Activated T-cell treated with anti-CD3 and anti-CD28 coated beads, Interleukin-2, amount 50 U/mL, for 24 hours (primary cell): ENCODE results near the gene CTAGE9.
"Not testable (repeated sequence)": the region's sequence is repeated elsewhere in the genome, so short reads cannot be mapped to it uniquely, and the experiment has no call there.

ENCODE experiments used
- DNase-seq: peaks from one replicate; pipeline ENCODE4 v3.0.0-alpha.2; 2020
- H3K27ac Mint-ChIP-seq: 2 replicates; pipeline ENCODE4 v1.8.0; 2020; ENCODE audit warnings: mild to moderate bottlenecking, mixed read lengths
- H3K27me3 Mint-ChIP-seq: 2 replicates; pipeline ENCODE4 v1.8.0; 2020; ENCODE audit warnings: mixed read lengths
- H3K36me3 Mint-ChIP-seq: 2 replicates; pipeline ENCODE4 v1.8.0; 2020; ENCODE audit warnings: low read depth, mixed read lengths
- H3K4me1 Mint-ChIP-seq: 2 replicates; pipeline ENCODE4 v1.8.0; 2020; ENCODE audit warnings: low read depth, mixed read lengths
- H3K4me3 Mint-ChIP-seq: 2 replicates; pipeline ENCODE4 v1.8.0; 2020; ENCODE audit warnings: mild to moderate bottlenecking, moderate library complexity, mixed read lengths
- H3K9me3 Mint-ChIP-seq: 2 replicates; pipeline ENCODE4 v1.8.0; 2020; ENCODE audit warnings: mixed read lengths

Gene CTAGE9

DNA sequence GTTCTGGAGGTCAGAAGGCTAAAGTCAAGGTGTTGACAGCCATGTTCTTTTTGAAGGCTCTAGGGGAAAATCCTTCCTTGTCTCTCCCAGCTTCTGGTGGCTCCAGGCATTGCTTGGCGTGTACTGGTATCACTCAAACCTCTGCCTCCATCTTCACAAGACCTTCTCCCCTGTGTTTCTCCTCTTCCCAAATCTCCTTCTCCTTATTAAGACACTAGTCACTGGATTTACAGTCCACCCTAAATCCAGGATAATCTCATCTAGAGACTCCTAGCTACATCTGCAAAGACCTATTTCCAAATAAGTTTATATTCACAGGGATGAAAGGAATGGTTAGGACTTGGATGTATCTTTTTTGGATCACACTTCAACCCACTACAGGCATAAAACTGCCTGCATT is 26.0 kb upstream of the CTAGE9 start:
- no peak for DNase-seq
- H3K4me1 Mint-ChIP-seq: no peaks in the 10 kb centered on the region
- no peak overlapping the region for H3K27ac Mint-ChIP-seq
- H3K4me3 Mint-ChIP-seq: no peak overlapping the region
- no peaks in the 10 kb centered on the region for H3K27me3 Mint-ChIP-seq
- H3K36me3 Mint-ChIP-seq: no peaks in the 10 kb centered on the region
- H3K9me3 Mint-ChIP-seq: no peaks in the 10 kb centered on the region

DNA sequence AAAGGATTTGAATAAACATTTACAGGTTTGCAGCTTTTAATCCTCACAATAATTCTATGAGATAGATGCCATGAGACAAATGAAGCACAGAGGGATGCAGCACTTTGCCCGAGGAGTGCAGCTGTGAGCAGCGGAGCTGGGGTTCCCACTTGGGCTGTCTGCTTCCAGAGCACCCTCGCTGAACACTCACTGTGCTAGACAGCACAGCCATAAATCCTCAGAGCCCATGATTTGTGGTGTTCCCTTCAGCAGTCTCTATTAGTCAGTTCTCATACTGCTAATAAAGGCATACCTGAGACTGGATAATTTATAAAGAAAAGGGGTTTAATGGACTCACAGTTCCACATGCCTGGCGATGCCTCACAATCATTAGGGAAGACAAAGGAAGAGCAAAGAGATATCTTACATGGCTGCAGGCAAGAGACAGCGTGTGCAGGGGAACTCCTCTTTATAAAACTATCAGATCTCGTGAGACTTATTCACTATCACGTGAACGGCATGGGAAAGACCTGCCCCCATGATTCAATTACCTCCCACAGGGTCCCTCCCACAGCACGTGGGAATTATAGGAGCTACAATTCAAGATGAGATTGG is 25.3 kb upstream of the CTAGE9 start:
- Mint-ChIP-seq H3K9me3 (no peaks in the 10 kb centered on the region), H3K4me1 (no peaks in the 10 kb centered on the region), H3K4me3 (no peak overlapping the region), H3K27ac (no peak overlapping the region), H3K27me3 (peaks cover under 1% of the 10 kb centered on the region), H3K36me3 (no peaks in the 10 kb centered on the region)
- no peak for DNase-seq

DNA sequence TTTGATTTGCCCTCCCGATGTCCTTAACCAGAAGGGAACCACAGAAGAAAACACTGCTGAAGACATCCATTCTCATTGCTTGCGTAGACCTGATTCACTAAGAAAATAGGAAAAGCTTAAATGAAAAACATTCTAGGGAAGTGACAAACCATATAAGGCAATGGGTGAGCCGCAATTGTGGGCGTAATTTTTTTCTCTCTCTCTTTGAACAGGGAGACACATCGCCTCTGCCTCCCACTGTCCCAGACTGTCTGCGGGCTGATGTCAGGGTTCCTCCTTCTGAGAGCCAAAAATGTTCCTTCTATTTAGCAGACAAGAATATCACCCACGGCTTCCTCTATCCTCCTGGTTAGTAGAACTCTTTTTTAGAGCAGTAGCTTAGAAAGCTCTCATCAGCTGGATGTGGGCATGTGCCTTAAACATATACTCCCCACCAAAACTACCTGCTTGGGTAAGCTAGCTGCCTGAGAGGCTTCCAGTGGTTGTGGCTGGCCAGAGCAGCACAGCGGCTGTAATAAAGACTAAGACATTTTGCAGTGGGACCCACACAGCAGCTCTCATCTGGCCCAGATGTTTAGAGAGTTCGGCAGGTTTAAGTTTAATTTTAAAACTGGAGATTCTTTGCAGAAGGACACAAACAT is 22.7 kb upstream of the CTAGE9 start:
- H3K27ac Mint-ChIP-seq: no peak overlapping the region
- no peak overlapping the region for H3K4me3 Mint-ChIP-seq
- H3K4me1 Mint-ChIP-seq: no peaks in the 10 kb centered on the region
- H3K27me3 Mint-ChIP-seq: peaks cover 4% of the 10 kb centered on the region
- no peak for DNase-seq
- no peaks in the 10 kb centered on the region for H3K36me3 Mint-ChIP-seq
- no peaks in the 10 kb centered on the region for H3K9me3 Mint-ChIP-seq

DNA sequence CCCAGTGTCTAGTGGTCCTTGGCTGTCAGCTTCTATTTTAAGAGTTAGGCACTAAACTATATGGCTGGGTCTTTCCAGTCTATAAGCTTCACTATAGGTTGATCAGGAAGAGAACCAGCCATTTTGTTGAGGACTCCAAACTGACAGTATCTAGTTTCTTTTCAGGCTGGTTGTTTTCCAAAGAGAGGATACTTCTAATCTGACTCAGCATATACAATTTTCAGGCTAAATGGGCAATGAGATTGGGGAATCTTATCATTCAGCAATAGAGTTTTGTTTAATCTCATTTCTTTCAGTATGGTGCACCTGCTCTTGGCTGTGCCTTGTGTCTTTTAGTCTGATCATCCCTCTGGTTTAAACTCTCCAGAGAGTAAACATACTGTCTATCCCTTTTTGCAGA is 20.4 kb upstream of the CTAGE9 start:
- Mint-ChIP-seq H3K27me3 (peaks cover 4% of the 10 kb centered on the region), H3K4me1 (no peaks in the 10 kb centered on the region), H3K4me3 (no peak overlapping the region), H3K9me3 (peaks cover 5% of the 10 kb centered on the region), H3K27ac (no peak overlapping the region), H3K36me3 (no peaks in the 10 kb centered on the region)
- no peak for DNase-seq

DNA sequence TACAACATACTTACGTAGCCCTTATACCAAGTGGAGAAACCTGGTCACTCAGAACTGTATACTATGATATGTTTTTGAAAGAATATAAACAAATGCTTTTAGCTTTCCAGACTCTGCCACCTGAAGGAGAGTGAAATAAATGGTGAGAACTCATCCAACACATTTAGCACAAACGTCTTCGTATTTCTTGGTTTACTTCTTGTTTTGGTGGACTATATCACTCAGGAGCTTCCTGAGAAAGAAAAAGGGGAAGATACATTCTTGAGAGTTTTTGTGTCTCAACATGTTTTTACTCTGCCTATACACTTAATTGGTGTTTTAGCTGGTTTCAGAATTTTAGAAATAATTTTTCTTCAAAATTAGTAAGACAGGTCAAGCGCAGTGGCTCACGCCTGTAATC is 19.4 kb upstream of the CTAGE9 start:
- no peak for DNase-seq
- Mint-ChIP-seq H3K4me1 (no peaks in the 10 kb centered on the region), H3K27ac (no peak overlapping the region), H3K27me3 (peaks cover 4% of the 10 kb centered on the region), H3K36me3 (no peaks in the 10 kb centered on the region), H3K9me3 (peaks cover 5% of the 10 kb centered on the region), H3K4me3 (no peak overlapping the region)

DNA sequence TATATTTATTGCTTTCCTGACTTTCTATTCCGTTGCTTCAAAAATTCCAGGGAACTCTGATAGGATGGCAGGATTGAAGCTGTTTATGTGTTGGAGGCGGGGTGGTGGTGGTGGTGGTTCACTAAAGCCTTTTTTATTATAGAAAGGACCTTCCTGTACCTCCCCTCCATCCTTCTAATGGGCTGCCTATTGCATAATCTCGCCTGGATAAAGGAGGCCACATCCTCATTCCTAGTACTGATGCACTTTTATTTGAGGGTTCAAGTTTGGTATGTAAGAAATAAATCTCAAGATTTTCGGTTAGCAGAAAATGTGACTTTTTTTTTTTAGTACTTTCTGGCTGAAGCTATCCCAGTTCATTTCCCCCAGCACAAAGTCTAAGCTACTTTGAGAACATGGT is 18.7 kb upstream of the CTAGE9 start:
- Mint-ChIP-seq H3K27ac (no peak overlapping the region), H3K27me3 (peaks cover 4% of the 10 kb centered on the region), H3K36me3 (no peaks in the 10 kb centered on the region), H3K9me3 (peaks cover 5% of the 10 kb centered on the region), H3K4me1 (no peaks in the 10 kb centered on the region), H3K4me3 (no peak overlapping the region)
- DNase-seq: no peak

DNA sequence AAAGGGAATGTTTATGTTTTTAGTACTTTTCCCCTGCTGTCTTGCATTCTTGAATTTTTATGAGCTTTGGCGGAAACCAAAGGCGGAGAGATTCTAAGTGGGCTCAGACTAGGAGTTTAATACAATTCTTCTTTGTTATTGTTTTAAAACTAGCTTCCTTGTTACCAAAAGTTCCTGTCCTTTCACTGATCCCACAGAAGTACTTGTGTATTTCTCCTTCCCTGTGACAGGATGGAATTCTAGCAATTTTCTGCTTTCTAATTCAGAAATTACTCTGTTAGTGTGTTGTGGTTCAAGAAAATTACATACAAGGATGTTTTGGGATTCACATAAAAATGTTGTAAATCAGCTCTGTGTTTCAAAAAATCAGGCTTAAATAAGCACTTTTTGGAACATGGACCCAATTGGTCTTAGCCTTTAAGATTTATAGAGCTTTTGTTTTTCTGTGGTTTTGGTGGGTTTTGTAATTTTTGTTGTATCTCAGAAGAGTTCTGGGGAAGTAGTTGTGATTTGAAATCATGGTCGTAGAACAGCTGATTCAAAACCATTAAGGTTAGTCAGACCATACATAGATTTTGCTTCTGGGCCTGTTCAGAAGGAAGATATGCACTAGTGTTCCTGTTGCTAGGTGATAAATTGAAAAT is 17.6 kb upstream of the CTAGE9 start:
- Mint-ChIP-seq H3K27me3 (peaks cover 4% of the 10 kb centered on the region), H3K27ac (no peak overlapping the region), H3K4me3 (no peak overlapping the region), H3K36me3 (no peaks in the 10 kb centered on the region), H3K4me1 (peaks cover 3% of the 10 kb centered on the region), H3K9me3 (peaks cover 5% of the 10 kb centered on the region)
- DNase-seq: no peak

DNA sequence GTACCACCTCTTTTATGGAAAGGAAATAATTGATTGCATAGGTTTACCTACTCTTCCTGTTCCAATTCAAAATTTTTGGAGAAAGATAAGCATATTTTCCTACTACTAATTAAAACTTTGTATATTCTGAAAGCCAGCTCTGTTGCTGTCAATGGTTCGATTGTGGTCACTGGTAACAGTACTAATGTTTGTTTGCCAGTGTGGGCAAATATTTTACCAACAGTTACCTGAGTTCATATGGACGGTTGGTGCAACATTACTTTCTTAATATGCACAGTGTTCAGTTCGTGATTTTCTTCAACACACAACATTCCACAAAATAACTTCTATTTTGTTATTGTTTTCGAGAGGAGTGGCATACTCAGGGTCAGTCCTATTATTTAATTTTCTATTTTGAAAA is 17.1 kb upstream of the CTAGE9 start:
- peaks cover 3% of the 10 kb centered on the region for H3K4me1 Mint-ChIP-seq

DNA sequence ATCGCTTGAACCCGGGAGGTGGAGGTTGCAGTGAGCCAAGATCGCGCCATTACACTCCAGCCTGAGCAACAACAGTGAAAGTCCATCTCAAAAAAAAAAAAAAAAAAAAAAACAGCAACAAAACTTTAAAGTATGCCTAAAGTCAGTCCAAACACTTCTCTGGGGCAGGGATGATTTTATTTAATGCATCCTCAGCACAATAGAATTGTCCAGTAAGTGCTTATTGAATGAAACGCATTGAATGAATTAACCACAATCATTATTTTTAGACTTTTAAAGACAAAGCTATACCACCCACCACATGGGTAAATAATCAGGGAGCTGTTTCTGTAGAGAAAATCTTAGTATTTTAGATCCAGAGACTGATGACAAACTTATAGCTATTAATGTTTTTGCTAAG is 16.6 kb upstream of the CTAGE9 start:
- no peak for DNase-seq
- H3K4me1 Mint-ChIP-seq: peaks cover 3% of the 10 kb centered on the region
- no peaks in the 10 kb centered on the region for H3K36me3 Mint-ChIP-seq
- peaks cover 4% of the 10 kb centered on the region for H3K27me3 Mint-ChIP-seq
- H3K27ac Mint-ChIP-seq: no peak overlapping the region
- H3K9me3 Mint-ChIP-seq: peaks cover 5% of the 10 kb centered on the region
- H3K4me3 Mint-ChIP-seq: no peak overlapping the region

More for the DNA sequence above, 17.1 kb upstream of the CTAGE9 start:
- Mint-ChIP-seq H3K27me3 (peaks cover 4% of the 10 kb centered on the region), H3K9me3 (peaks cover 5% of the 10 kb centered on the region), H3K4me3 (no peak overlapping the region), H3K27ac (no peak overlapping the region), H3K36me3 (no peaks in the 10 kb centered on the region)
- no peak for DNase-seq

DNA sequence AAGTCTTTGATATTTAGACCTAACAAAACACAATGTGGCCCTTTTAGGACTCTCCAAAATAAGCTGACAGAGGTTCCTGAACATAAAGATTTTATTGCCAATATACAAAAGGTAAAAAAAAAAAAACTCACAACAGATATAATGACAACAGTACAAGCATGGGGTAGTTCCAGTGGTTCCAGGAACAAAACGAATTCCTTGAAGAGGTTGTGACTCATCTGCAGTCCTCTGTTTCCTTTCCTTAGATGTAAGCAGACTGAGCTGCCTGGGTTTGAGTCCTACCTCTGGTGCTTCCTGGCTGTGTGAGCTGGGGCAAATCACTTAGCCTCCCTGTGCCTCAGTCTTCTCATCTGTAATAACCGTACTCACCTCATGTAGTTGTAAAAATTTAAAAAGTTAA is 13.3 kb upstream of the CTAGE9 start:
- no peak overlapping the region for H3K27ac Mint-ChIP-seq
- no peaks in the 10 kb centered on the region for H3K36me3 Mint-ChIP-seq
- no peaks in the 10 kb centered on the region for H3K27me3 Mint-ChIP-seq
- H3K4me1 Mint-ChIP-seq: peaks cover 3% of the 10 kb centered on the region
- DNase-seq: no peak
- no peak overlapping the region for H3K4me3 Mint-ChIP-seq
- peaks cover 5% of the 10 kb centered on the region for H3K9me3 Mint-ChIP-seq

DNA sequence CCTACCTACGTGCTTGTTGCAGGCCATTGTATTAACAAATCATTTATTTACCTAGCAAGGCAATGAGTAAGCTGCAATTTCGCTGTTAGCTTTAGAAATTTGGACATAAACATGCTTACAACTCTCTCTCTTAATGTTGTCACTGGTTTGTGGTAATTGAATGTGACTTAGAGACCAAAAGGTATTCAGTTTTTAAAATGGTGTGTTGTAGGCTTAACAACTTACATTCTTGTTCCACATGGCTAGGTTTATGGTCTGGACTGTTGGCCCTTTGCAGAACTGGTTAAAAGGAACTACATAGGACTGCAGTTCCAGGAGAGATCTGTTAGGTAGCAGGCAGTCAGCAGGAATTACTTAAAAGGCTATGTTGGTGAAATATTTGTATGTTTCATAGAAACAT is 10.3 kb upstream of the CTAGE9 start:
- Mint-ChIP-seq H3K27me3 (no peaks in the 10 kb centered on the region), H3K4me3 (no peak overlapping the region), H3K4me1 (peaks cover 3% of the 10 kb centered on the region), H3K36me3 (no peaks in the 10 kb centered on the region), H3K27ac (no peak overlapping the region), H3K9me3 (no peaks in the 10 kb centered on the region)
- no peak for DNase-seq

DNA sequence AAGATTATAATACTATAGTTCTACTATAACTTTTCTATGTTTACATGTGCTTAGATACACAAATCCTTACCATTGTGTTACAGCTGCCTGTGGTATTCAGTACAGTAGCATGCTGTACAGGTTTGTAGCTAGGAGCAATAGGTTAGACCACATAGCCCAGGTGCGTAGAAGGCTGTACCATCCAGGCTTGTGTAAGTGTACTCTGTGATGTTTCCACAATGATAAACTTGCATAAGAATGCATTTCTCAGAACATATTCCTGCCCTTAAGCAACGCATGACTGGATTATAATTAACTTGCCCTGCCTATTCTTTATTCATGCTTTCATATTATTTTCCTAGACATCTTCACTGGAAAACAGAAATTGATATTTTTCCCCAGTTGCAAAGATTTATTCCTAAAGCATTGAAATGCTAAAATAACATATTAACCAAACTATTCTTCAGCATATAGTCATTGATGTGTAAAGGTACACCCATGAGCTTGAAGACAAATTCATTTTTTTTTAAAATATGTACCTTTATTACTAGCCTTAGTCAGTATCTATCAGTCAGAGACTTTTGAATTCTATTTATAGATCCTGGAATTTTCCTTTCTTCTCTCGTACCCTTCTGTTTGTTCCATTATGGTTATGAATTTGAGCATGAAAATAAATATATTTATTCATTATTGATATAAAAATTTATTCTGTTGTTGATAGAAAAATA is 7.2 kb upstream of the CTAGE9 start:
- Mint-ChIP-seq H3K4me1 (no peaks in the 10 kb centered on the region), H3K27me3 (no peaks in the 10 kb centered on the region), H3K36me3 (no peaks in the 10 kb centered on the region), H3K27ac (no peak overlapping the region), H3K9me3 (no peaks in the 10 kb centered on the region), H3K4me3 (no peak overlapping the region)
- DNase-seq: no peak

DNA sequence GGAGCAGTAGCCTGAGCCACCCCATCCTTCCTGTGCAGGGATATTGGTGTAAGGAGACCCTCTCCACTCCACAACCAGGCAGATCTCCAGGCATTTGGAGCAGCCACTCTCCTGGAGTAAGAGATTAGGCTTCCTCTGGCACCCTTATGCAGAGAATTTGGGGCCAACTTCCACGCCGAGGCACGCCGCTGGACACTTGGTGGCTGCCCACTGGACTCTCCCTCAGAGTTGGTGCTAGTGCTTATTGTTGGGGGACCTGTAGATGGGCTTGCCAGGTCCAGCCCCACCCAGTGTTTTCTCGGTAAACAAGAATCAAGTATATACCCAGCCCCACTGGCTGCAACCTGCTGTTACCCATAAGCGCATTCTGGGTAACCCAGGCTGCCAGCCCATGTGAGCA is 4.8 kb upstream of the CTAGE9 start:
- not testable (repeated sequence) for DNase-seq, H3K9me3 Mint-ChIP-seq, H3K27me3 Mint-ChIP-seq

DNA sequence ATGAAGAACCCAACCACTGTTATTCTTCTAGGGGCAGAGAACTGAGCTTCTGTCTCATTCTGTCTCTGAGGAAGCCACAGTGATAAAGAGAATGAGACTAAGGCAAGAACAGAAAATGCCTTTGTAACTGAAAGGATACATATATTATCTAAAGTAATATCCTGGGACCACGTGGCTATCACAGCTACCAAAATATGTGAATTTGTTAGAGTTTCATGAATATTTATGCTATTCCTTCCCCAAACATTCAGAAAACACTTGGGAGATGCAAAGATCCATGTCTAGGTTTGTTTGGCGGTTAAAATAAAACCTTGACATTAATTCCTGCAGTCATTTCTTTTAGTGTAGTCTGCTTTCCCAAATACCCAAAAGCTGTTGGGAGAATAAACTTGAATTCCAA is 6.9 kb downstream of the CTAGE9 start:
- not testable (repeated sequence) for H3K4me3 Mint-ChIP-seq, H3K4me1 Mint-ChIP-seq, H3K9me3 Mint-ChIP-seq, H3K27me3 Mint-ChIP-seq, H3K27ac Mint-ChIP-seq, H3K36me3 Mint-ChIP-seq, DNase-seq

More for the DNA sequence above, 4.8 kb upstream of the CTAGE9 start:
- H3K4me1 Mint-ChIP-seq, H3K36me3 Mint-ChIP-seq, H3K4me3 Mint-ChIP-seq, H3K27ac Mint-ChIP-seq: not testable (repeated sequence)

DNA sequence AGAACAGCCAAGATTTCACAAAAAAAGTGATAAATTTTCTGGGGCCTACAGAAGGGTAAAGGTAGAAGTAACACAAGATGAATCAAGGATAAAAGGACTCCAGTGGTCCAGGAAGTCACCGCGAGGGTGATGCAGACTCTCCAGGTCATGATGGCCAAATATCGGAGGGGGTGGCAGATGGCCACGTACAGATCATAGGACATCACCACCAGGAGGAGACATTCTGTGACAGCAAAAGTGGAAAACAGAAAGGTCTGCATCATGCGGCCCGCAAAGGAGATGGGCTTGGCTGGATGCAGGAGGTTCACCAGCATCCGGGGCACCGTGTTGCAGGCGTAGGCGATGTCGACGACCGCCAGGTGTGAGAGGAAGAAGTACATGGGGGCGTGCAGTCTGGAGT is 10.0 kb downstream of the CTAGE9 start:
- not testable (repeated sequence) for H3K27me3 Mint-ChIP-seq, H3K4me1 Mint-ChIP-seq, DNase-seq, H3K4me3 Mint-ChIP-seq, H3K36me3 Mint-ChIP-seq, H3K27ac Mint-ChIP-seq, H3K9me3 Mint-ChIP-seq
